GM12874 (cell line): ENCODE measurements around the gene RLF.

Source experiments
- TF ChIP-seq, protein P1 (sequence below): IDR thresholded peaks from 2 replicates; pipeline ENCODE4 v1.5.1; 2011; ENCODE audit warnings: low read depth, mild to moderate bottlenecking, control low read depth, low read length, moderate library complexity; ENCODE audit not compliant: insufficient read depth

Gene RLF

DNA sequence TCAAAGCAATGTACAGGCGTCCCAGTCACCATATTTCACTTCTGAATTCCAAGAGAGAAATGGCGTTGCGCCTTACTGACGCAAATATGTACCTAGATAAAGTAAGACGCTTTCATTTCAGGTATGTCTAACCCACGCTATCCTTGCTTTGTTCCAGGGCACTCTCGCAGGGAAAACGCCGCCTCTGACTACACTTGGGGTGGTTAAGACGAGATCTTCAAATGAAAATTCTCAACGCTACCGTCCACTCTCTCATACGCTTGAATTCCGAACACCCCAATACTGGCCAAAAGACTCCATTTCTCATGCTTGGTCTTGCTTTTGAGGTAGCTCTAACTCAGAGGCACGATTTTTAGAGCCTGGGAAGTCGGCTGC lies 96.1 kb downstream of the RLF start:
- TF ChIP-seq, protein P1, sequence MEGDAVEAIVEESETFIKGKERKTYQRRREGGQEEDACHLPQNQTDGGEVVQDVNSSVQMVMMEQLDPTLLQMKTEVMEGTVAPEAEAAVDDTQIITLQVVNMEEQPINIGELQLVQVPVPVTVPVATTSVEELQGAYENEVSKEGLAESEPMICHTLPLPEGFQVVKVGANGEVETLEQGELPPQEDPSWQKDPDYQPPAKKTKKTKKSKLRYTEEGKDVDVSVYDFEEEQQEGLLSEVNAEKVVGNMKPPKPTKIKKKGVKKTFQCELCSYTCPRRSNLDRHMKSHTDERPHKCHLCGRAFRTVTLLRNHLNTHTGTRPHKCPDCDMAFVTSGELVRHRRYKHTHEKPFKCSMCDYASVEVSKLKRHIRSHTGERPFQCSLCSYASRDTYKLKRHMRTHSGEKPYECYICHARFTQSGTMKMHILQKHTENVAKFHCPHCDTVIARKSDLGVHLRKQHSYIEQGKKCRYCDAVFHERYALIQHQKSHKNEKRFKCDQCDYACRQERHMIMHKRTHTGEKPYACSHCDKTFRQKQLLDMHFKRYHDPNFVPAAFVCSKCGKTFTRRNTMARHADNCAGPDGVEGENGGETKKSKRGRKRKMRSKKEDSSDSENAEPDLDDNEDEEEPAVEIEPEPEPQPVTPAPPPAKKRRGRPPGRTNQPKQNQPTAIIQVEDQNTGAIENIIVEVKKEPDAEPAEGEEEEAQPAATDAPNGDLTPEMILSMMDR = no peak

DNA sequence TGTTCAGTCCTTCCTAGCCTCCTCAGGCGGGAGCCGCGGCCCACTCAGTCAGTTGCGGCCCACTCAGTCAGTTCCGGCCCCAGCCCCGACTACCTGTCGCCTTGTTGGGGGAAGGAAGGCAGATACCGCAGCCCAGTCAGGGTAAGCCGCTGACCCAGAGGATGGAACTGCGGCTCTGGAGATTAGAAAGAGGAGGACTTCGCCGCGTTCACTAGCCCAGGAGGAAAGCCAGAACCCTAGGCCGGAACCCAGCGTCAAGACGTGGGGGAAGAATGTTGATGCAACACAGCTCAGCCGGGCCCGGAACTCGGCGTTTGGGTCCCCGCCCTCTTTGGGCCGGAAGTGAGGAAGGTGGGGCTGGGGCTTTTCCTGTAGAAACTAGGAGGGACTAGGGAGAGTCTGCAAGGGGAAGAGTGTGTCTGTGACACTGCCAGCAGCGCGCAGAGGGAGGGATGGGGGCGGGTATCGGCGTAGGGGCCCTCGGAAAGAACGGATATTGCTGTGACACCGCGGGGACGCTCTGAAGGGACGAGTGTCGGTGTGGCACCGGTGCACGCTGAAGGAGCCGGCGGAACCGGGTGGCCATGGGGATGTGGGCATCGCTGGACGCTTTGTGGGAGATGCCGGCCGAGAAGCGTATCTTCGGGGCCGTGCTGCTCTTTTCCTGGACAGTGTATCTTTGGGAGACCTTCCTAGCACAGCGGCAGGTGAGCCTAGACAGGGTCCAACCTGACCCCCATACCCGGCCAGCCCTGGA lies 96.7 kb downstream of the RLF start, which contains the start of gene ZMPSTE24:
Gene ZMPSTE24 (plus strand): TSS at position 549 of the 757 bp plus-strand sequence. CDS start 36 bp downstream, at position 585.
- TF ChIP-seq, protein P1 = no peak

DNA sequence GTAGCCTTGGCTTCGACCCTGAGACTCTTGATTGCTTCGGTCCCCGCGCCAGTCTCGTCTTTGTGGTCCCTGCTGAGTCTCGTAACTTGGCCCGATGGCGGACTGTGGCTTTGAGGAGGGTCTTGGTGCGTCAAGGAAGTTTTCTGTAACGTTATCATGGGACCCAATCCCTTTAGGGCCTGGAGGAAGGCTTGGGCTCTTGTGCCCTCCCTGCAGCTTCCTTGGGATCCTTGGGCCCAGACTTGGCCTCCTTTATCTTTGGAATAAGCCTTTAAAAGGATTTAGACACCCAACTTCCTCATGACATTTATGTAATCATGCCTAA lies 97.2 kb downstream of the RLF start:
- TF ChIP-seq, protein P1 = no peak

DNA sequence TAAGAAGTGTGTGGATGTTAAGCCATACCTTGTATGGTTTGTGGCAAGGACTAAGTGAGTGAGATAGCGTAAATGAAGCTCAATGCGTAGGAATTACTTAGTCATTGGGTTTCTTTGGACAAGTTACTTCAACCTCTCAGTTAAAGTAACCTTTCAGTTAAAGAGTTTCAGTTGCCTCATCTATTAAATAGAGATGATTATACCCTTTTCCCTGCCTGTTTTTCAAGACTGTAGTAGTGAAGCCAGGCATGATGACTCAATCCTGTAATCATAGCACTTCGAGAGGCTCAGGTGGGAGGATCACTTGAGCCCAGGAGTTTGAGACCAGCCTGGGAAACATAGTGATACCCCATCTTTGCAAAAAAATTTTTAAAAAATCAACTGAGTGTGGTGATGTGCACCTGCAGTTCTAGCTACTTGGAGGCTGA lies 103.2 kb downstream of the RLF start:
- TF ChIP-seq, protein P1 = no peak

DNA sequence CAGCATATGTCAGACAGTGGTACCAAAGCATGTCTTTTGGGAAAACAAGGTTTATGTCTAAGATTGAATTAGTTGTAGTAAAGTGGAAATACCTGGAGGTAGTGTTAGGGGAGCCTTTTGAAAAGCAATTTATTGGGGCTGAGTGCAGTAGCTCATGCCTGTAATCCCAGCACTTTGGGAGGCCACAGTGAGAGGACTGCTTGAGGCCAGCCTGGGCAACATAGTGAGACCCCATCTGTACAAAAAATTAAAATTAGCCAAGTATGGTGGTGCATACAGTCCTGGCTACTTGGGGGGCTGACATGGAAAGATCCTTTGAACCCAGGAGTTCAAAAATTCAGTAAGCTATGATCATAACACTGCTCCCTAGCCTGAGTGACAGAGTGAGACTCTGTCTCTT lies 104.1 kb downstream of the RLF start:
- TF ChIP-seq, protein P1 = no peak

DNA sequence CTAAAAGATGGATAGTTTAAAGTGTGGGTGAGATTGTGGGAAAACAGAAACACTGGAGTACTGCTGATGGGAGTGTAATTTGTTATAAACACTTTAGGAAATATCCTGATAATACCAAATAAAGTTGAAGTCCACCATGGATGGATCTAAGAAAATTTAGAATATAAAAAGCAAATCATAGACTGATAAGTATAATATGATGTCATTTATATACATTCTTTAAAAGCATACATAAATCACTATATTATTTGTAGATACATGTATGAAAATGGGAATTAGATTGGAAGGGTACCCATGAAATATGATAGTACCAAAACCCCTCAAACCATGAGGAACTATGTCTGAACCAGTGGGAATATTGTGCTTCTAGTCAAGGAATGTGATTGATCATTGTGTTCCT lies 104.7 kb downstream of the RLF start:
- TF ChIP-seq, protein P1 = no peak

DNA sequence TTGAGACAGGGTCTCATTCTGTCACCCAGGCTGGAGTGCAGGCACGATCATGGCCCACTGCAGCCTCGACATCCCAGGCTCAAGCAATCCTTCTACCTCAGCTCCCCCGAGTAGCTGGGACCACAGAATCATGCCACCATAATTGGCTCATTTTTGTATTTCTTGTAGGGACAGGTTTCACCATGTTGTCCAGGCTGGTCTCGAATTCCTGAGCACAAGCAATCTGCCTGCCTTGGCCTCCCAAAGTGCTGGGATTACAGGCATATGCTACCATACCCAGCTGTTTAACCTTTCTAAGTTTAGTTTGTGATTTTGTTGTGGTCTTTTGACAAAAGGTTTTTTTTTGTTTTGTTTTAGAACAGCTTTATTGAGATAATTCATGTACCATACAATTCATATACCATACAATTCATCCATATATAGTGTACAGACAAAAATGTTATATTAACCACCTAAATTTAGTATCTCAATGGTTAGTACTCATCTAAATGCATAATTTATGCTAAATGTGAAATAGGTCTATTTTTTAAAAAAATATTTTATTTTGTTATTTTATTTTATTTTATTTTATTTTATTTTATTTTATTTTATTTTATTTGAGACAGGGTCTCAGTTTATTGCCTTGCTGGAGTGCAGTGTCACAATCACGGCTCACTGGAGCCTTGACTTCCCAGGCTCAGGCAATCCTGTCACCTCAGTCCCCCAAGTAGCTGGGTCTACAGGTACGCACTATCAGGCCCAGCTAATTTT lies 105.8 kb downstream of the RLF start:
- TF ChIP-seq, protein P1 = no peak
